DMS114 treated with DMSO at 0.1 percent for 48 hours (cell line): ENCODE data around the gene PIGX.

Source experiments
- DNase-seq: peaks from one replicate; lab custom pipeline; 2025; ENCODE audit not compliant: unreplicated experiment; lab: John Stamatoyannopoulos, UW

Gene PIGX

DNA sequence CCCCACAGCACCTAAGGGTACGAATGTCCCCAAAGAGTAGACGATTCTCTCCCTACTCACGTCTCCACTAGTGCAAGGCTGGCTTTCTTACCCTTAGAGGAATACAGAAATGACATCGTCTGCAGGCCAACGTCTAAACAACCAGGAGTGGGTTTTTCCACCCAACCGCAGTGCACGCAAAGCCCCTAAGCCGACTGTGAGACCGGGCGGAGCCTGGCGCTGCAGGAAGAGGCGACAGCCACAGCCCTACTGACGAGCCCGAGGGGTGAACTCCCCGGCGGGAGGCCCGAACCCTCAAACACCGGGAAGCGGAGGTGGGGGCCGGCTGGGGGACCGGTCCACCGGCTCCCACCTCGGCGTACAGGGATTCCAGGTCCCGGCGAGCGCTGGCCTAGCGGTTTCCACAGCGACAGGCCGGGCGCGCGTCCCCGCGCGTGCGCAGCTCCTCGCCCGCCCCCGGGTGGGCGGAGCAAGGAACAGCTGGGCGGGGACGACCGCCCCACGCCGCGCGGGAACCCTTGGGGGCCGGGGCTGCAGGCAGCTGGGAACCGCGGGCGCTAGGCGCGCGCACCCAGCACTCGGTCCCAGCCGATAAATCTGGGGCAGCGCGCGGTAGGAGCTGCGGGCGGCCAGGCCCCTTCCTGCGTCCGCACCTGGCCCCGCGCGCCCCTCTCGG is at the start of gene PIGX, which contains the start of gene CEP19:
Gene PIGX, plus strand, starts transcription at position 540 of the 676 bp plus-strand sequence.
Gene CEP19, minus strand, starts transcription at position 413 of the 676 bp plus-strand sequence. CDS start 3,593 bp downstream, outside the sequence.
- DNase-seq, result peak; percentile 50

GRCh38 chr3:196662711-196663571 is 49.2 kb upstream of the PIGX start:
- DNase-seq, result no peak

DNA sequence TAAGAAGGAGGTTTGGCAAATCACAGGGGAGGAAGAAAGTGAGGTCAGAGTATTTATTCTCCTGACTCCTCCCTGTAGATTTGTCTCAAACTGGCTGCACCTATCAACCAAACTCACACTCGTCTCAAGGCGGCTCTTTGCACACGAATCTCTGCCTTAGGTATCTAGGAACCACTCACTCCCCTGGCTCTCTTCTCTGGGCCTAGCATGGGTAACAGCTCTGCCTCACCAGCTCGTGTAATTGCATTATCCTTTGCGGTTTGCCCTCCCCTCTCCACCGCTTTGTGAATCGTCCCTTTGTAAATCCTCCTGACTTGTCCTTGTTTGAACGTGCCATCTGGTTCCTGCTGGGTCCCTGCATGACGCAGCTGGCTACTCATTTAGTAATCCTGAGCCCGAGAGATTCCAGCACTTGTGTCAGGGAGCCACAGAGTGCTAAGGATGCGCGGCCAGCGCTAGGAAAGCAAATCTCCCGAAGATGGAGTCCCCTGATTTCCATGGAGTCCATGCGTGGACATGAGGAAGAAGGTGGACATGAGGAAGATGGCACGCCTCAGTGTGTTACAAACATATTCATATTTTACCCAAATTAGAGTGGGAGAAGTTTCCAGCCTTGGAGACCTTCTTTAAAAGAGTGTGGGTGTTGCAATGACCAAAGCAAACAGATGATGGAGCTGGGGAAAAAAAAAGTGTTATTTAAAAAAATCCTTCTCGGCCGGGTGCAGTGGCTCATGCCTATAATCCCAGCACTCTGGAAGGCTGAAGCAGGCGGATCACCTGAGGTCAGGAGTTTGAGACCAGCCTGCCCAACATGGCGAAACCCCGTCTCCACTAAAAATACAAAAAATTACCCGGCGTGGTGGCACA is 45.9 kb upstream of the PIGX start:
- DNase-seq, result no peak

- no peak for DNase-seq
Observed at GRCh38 chr3:196667056-196667825, 44.9 kb upstream of the PIGX start.

- DNase-seq, result no peak
Observed at GRCh38 chr3:196670339-196670738, 41.8 kb upstream of the PIGX start.

GRCh38 chr3:196673632-196674031 is 38.5 kb upstream of the PIGX start:
- no peak for DNase-seq

DNA sequence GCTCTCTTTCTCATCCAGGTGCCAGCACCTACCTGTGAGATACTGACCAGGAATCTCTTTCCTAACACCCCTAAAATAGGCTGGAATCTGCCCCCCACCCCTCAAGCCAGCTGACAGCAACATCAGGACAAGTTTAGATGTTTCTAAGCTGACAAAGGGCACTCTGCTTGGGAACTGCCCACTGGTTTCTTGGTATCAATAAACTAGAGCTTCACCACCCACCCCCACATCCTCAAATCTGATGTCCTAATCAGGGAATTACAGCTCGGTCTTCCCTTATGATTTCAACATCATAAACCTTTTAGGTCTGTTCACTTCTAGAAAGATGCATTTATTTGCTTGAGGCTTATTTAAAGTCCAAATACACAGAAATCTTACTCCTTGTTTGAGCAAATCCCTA is 34.8 kb upstream of the PIGX start:
- DNase-seq, result no peak

DNA sequence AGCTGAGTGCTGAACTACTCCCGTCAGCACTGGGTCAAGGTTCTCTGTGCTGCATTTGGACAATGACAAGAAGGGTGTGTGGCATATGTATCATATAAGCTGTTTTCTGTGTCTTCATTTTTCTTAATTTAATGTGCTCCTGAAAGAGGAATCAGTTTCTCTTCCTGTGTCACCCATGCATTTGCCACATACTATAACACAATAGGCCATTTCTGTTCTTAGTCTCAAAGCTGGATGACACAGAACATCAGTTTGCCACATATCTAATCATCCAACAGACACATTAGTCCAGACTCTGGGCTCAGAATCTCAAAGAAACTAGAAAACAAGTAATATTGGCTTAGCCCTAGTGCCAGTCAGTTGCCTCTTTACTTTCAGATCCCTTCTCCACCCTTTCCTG is 34.2 kb upstream of the PIGX start:
- no peak for DNase-seq

DNA sequence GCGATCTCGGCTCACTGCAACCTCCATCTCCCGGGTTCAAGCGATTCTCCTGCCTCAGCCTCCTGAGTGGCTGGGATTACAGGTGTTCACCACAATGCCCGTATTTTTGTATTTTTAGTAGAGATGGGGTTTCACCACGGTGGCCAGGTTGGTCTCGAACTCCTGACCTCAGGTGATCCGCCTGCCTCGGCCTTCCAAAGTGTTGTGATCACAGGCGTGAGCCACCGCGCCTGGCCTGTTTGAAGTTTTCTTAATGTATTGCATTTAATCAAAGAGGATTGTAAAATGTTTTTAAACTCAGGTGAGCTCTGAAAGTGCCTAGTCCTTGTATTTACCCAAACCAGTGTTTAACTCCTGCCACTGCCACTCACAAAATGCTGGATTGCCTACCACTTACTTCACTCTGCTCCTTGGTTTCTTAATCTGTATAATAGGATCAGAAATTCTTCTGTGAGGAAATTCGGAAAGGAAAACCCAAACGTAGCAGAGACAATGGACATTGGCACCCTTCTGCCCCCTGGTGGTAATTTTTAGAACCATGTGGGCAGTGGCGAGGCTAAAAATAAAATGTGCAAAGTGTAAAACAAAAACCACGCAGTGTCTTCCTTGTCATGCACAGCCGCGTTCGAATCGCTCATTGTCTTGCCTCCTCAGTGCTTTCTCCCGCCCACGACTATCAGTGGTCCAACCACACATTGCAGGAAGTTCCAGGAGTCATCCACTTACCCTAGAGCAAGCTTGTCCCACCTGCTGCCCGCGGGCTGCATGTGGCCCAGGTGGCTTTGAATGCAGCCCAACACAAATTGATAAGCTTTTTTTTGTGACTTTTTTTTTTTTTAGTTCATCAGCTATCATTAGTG is 27.4 kb upstream of the PIGX start:
- DNase-seq, result peak; percentile 48

DNA sequence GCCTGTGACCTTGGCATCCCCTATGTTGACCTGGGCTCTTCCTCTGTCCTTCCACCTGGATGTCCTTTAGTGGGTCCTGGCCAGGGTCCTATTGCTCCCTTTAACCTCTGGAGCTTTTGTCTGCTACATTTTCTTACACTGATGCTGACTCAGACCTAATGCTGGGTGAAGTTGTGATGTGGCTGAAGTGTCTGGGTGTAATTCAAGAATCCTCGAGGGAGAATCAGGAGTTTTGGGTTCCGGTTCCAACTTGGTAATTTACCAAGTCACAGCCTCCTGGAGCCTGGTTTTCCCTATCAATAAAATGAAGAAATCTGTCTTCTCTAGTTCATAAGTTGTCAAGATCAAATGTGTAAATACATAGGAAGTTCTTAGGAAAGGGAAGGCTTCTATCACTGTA is 25.7 kb upstream of the PIGX start:
- no peak for DNase-seq

DNA sequence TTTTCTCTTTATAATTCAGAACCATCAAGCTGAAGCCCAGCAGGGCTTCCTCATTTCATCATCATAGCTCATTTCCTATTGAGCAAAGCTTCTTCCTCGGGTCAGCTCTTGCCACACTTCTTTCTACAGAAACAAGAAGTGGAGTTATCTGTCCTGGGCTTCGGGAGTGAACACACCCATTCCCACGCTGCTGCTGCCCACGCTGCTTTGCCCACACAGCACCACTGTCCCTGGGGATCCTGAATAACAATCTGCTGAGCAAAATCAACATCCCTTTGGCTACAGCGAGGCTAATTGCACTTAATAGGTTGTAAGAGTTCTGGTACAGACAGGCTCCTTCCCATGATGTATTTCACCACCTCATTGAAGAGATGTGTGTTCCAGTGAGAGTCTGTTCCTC is 23.8 kb upstream of the PIGX start:
- no peak for DNase-seq

- DNase-seq, result no peak
Observed at GRCh38 chr3:196689941-196690660, 22.1 kb upstream of the PIGX start.

DNA sequence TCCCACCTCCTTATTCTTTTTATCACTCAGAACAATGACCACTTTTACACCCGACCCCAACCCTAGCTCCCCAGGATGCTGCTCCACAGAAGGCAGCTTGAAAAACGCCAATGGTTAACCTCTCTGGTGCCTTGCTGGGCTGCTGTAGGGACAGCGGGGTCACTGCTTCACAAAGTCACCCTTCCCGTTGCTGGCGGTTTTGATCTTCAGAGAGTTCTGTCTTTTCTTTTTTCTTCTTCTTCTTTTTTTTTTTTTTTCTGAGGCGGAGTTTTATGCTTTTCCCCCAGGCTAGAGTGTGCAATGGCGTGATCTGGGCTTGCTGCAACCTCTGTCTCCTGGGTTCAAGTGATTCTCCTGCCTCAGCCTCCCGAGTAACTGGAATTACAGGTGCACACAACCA is 20.8 kb upstream of the PIGX start:
- DNase-seq, result no peak

GRCh38 chr3:196694202-196694638 is 18.0 kb upstream of the PIGX start:
- no peak for DNase-seq

GRCh38 chr3:196694941-196695848 is 17.0 kb upstream of the PIGX start:
- DNase-seq, result no peak

GRCh38 chr3:196695849-196696226 is 16.3 kb upstream of the PIGX start:
- no peak for DNase-seq

DNA sequence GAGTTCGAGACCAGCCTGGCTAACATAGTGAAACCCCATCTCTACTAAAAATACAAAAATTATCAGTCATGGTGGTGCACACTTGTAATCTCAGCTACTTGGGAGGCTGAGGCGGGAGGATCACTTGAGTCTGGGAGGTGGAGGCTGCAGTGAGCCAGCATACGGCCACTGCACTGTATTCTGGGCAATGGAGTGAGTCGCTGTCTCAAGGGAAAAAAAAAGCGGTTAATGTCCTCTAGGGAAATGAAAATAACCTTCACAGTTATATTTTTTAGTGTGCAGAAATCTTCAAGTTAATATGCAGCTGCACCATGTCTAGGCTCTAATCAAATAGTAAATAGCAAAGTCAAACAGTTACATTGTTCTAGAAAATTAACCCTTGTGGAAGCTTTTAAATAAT is 14.9 kb upstream of the PIGX start:
- DNase-seq, result no peak

GRCh38 chr3:196699749-196700148 is 12.4 kb upstream of the PIGX start:
- no peak for DNase-seq
